ENCODE results near the gene COPS2.
"Not testable (repeated sequence)": the region's sequence is repeated elsewhere in the genome, so short reads cannot be mapped to it uniquely, and the experiment has no call there.

COPS2 gene

DNA sequence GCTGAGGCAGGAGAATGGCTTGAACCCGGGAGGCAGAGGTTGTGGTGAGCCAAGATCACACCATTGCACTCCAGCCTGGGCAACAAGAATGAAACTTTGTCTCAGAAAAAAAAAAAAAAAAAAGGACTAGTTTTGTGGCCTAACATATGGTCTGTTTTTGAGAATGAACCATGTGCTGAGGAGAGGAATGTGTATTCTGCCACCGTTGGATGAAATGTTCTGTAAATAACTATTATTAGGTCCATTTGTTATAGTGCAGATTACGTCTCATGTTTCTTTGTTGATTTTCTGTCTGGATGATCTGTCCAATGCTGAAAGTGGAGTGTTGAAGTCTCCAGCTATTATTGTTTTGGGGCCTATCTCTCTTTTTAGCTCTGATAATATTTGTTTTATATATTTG lies 28.3 kb upstream of the COPS2 start:
- H3K27me3 ChIP-seq (replicated peaks; ENCODE audit: control insufficient read depth, insufficient read depth, low read length, poor library complexity, severe bottlenecking); H3K27ac ChIP-seq (ENCODE audit: insufficient read depth, low read length, poor library complexity, severe bottlenecking); H3K36me3 ChIP-seq (ENCODE audit: control insufficient read depth, insufficient read depth, low read length); H3K4me1 ChIP-seq (ENCODE audit: control insufficient read depth, insufficient read depth, low read length, poor library complexity, severe bottlenecking); DNase-seq; H3K4me3 ChIP-seq (ENCODE audit: insufficient read depth, low read depth, low read length, poor library complexity, severe bottlenecking); H3K9me3 ChIP-seq (ENCODE audit: control insufficient read depth, low read length): not testable (repeated sequence)

DNA sequence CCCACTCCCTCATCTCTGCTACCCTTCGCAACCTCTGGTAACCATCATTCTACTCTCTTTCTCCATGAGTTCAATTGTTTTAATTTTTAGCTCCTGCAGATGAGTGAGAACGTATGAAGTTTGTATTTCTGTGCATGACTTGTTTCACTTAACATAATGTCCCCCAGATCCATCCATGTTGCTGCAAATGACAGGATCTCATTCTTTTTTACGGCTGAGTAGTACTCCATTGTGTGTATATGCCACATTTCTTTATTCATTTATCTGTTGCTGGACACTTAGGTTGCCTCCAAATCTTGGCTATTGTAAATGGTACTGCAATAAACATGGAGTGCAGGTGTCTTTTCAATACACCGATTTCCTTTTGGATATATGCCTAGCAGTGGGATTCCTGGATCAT lies 26.7 kb upstream of the COPS2 start:
- no peaks in the 10 kb centered on the region for H3K4me1 ChIP-seq (ENCODE audit: control insufficient read depth, insufficient read depth, low read length, poor library complexity, severe bottlenecking)
- DNase-seq, result no peak
- H3K27me3 ChIP-seq (replicated peaks; ENCODE audit: control insufficient read depth, insufficient read depth, low read length, poor library complexity, severe bottlenecking), result no peaks in the 10 kb centered on the region
- no peak overlapping the region for H3K27ac ChIP-seq (ENCODE audit: insufficient read depth, low read length, poor library complexity, severe bottlenecking)
- no peaks in the 10 kb centered on the region for H3K9me3 ChIP-seq (ENCODE audit: control insufficient read depth, low read length)
- no peak overlapping the region for H3K4me3 ChIP-seq (ENCODE audit: insufficient read depth, low read depth, low read length, poor library complexity, severe bottlenecking)
- H3K36me3 ChIP-seq (ENCODE audit: control insufficient read depth, insufficient read depth, low read length), result peaks cover 3% of the 10 kb centered on the region

DNA sequence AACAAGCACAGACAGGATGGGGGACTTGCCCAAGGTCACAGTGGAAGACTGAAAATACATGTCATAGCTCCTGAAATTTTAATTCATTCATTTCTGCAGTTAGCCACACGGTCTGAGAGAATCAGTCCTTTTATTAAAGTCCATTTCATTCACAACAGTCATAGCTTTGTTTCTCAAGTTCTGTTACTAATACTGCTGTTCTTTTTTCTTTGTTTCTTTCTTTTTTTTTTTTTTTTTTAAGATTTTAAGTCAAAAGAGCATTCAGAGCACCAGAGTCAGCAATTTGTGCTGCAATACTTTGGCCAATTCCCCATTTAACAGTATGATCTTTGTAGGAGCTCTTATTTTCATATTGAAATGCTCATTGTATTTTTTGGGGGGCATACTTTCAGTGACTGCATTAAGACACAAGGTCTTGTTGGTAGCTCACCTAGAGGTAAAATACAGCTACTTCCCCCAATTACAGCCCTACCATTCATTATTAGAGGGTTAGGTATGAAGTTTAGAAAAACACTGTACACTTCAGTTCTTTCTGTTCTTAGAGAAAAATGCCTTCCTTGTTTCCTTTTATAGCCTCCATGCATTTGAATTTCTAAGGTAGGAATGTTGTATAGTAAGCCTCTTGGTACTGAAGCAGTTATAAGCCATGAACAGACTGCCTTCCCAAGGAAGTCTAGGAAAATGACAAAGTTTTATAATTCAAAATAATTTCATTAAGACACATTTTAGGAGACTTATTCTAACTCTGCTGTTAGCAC lies 24.2 kb upstream of the COPS2 start:
- no peak overlapping the region for H3K27ac ChIP-seq (ENCODE audit: insufficient read depth, low read length, poor library complexity, severe bottlenecking)
- no peak overlapping the region for H3K4me3 ChIP-seq (ENCODE audit: insufficient read depth, low read depth, low read length, poor library complexity, severe bottlenecking)

DNA sequence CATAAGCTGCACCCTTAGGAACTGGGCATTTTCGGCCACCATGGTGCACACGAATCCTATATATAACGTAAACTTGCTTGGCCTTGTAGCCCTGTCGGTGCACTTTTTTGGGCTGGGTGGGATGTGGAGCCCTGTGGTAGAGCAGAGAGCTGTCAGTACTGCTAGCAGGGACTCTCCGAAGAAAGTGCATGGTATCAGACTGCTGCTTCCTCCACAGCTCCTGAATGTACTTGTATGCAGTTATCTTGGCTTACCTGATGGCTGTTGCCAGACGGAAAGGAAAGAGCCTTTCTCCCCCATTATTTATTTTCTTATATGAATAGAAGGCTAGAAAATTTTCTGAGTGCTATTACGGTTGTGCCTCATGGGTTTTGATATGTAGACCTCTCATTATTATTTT lies 23.1 kb upstream of the COPS2 start:
- Histone ChIP-seq H3K9me3 (ENCODE audit: control insufficient read depth, low read length) (no peaks in the 10 kb centered on the region), H3K36me3 (ENCODE audit: control insufficient read depth, insufficient read depth, low read length) (peaks cover 3% of the 10 kb centered on the region), H3K27me3 (replicated peaks; ENCODE audit: control insufficient read depth, insufficient read depth, low read length, poor library complexity, severe bottlenecking) (no peaks in the 10 kb centered on the region), H3K27ac (ENCODE audit: insufficient read depth, low read length, poor library complexity, severe bottlenecking) (no peak overlapping the region), H3K4me3 (ENCODE audit: insufficient read depth, low read depth, low read length, poor library complexity, severe bottlenecking) (no peak overlapping the region), H3K4me1 (ENCODE audit: control insufficient read depth, insufficient read depth, low read length, poor library complexity, severe bottlenecking) (peaks cover 5% of the 10 kb centered on the region)
- no peak for DNase-seq

More for the DNA sequence above, 24.2 kb upstream of the COPS2 start:
- Histone ChIP-seq H3K27me3 (replicated peaks; ENCODE audit: control insufficient read depth, insufficient read depth, low read length, poor library complexity, severe bottlenecking) (no peaks in the 10 kb centered on the region), H3K9me3 (ENCODE audit: control insufficient read depth, low read length) (no peaks in the 10 kb centered on the region), H3K4me1 (ENCODE audit: control insufficient read depth, insufficient read depth, low read length, poor library complexity, severe bottlenecking) (peaks cover 5% of the 10 kb centered on the region), H3K36me3 (ENCODE audit: control insufficient read depth, insufficient read depth, low read length) (peaks cover 3% of the 10 kb centered on the region)
- no peak for DNase-seq

DNA sequence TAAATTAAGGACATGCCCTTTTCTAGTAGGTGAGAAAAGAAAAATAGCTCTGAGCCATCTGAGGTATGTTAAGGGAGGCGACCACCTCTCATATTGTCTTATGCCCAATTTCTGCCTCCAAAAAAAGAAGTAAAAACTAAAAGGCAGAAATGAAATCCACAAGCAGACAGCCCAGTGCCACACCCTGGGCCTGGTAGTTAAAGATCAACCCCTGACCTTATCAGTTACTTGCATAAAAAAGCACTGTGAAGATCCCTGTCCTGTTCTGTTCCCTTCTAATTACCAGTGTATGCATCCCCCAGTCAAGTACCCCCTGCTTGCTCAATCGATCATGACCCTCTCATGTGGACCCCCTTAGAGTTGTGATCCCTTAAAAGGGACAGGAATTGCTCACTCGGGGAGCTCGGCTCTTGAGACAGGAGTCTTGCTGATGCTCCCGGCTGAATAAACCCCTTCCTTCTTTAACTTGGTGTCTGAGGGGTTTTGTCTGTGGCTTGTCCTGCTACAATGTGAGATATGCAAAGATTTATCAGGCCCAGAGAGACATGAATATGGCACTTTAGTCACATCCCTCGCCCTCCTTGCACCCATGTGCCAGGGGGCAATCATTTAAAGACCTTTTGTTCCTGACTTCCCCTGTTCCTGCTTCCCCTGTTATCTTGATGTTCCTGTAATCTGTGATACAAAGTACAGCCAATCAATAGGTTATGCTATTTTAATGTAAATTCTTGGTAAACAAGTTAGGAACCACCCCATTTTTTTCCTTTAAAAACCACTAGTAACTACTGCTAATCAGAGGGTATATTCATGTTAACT lies 20.4 kb upstream of the COPS2 start:
- DNase-seq; H3K9me3 ChIP-seq (ENCODE audit: control insufficient read depth, low read length); H3K27me3 ChIP-seq (replicated peaks; ENCODE audit: control insufficient read depth, insufficient read depth, low read length, poor library complexity, severe bottlenecking); H3K36me3 ChIP-seq (ENCODE audit: control insufficient read depth, insufficient read depth, low read length); H3K4me3 ChIP-seq (ENCODE audit: insufficient read depth, low read depth, low read length, poor library complexity, severe bottlenecking); H3K27ac ChIP-seq (ENCODE audit: insufficient read depth, low read length, poor library complexity, severe bottlenecking): not testable (repeated sequence)
- peaks cover 15% of the 10 kb centered on the region for H3K4me1 ChIP-seq (ENCODE audit: control insufficient read depth, insufficient read depth, low read length, poor library complexity, severe bottlenecking)

DNA sequence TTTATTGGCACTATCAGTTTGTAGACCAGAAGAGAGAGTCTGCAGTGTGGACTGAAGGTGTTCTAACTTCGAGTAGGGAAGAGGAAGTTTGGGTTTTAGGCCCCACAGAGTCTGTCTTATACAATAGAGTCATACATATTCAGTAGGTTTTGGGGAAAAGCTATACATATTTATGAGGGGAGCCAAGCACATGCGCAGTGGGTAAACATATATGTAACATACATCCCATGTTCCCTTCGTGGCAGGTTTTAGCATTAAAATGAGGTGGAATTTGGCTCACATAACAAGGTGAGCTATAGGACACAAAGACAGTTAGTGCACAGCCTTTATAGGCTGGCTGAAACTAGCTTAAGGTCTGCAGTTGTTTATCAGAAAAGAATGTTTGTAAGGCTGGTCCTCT lies 19.5 kb upstream of the COPS2 start:
- H3K9me3 ChIP-seq (ENCODE audit: control insufficient read depth, low read length), result no peaks in the 10 kb centered on the region
- H3K36me3 ChIP-seq (ENCODE audit: control insufficient read depth, insufficient read depth, low read length), result peaks cover 3% of the 10 kb centered on the region
- no peak for DNase-seq
- H3K27me3 ChIP-seq (replicated peaks; ENCODE audit: control insufficient read depth, insufficient read depth, low read length, poor library complexity, severe bottlenecking), result no peaks in the 10 kb centered on the region
- peaks cover 17% of the 10 kb centered on the region for H3K4me1 ChIP-seq (ENCODE audit: control insufficient read depth, insufficient read depth, low read length, poor library complexity, severe bottlenecking)
- H3K27ac ChIP-seq (ENCODE audit: insufficient read depth, low read length, poor library complexity, severe bottlenecking), result no peak overlapping the region
- no peak overlapping the region for H3K4me3 ChIP-seq (ENCODE audit: insufficient read depth, low read depth, low read length, poor library complexity, severe bottlenecking)

DNA sequence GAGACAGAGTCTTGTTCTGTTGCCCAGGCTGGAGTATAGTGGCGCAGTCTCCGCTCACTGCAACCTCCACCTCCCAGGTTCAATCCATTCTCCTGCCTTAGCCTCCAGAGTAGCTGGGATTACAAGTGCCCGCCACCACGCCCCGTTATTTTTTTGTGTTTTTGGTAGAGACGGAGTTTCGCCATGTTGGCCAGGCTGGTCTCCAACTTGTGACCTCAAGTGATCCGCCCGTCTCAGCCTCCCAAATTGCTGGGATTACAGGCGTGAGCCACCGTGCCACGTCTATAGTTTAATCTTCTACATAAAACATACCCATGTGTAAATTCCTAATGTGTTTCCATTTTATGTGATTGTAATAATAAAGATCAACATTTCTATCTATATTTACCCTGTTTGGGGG lies 16.4 kb upstream of the COPS2 start:
- Histone ChIP-seq H3K4me3 (ENCODE audit: insufficient read depth, low read depth, low read length, poor library complexity, severe bottlenecking) (no peak overlapping the region), H3K9me3 (ENCODE audit: control insufficient read depth, low read length) (no peaks in the 10 kb centered on the region), H3K4me1 (ENCODE audit: control insufficient read depth, insufficient read depth, low read length, poor library complexity, severe bottlenecking) (peaks cover 17% of the 10 kb centered on the region), H3K27ac (ENCODE audit: insufficient read depth, low read length, poor library complexity, severe bottlenecking) (no peak overlapping the region), H3K27me3 (replicated peaks; ENCODE audit: control insufficient read depth, insufficient read depth, low read length, poor library complexity, severe bottlenecking) (no peaks in the 10 kb centered on the region), H3K36me3 (ENCODE audit: control insufficient read depth, insufficient read depth, low read length) (no peaks in the 10 kb centered on the region)
- no peak for DNase-seq

DNA sequence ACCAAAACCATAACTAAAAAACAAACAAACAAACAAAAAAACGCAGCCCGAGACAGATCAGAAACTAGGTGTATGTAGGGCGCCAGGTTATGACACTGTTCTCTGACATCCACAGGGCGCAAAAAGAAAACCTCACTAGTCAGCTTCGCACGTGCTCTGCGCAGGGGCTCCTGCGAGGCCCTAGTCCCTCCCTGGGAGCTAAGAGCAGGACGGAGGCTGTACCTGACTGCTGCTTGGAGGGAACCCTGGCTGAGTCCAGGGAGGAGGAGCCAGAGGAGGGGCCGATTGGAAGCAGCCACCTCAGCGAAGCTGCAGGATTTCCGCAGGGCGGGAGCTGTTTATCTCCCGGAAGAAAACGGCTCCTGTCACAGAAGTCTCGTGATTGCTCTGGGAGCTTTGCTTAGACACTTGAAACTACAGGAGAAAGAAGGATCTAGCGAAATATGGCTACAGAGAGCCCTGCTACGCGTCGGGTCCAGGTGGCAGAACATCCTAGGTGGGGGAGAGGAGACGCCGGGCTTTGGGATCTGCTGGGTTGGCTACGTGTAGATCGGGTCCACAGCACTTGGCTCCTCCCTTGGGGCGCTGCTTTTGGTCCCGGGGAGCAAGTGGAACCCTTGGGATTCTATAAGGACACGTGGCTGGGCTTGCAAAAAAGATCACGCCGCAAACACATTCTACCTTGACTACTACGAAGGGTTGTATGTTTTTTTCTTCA lies 14.6 kb upstream of the COPS2 start, which contains the start of gene GALK2:
TSS of gene GALK2 (plus strand) at position 368 of the 718 bp plus-strand sequence. CDS start at position 444, 76 bp downstream.
- peak; percentile 77 to 86 (median 81) for DNase-seq
- Histone ChIP-seq H3K36me3 (ENCODE audit: control insufficient read depth, insufficient read depth, low read length) (no peaks in the 10 kb centered on the region), H3K9me3 (ENCODE audit: control insufficient read depth, low read length) (no peaks in the 10 kb centered on the region), H3K4me1 (ENCODE audit: control insufficient read depth, insufficient read depth, low read length, poor library complexity, severe bottlenecking) (peaks cover 15% of the 10 kb centered on the region), H3K27me3 (replicated peaks; ENCODE audit: control insufficient read depth, insufficient read depth, low read length, poor library complexity, severe bottlenecking) (no peaks in the 10 kb centered on the region), H3K27ac (ENCODE audit: insufficient read depth, low read length, poor library complexity, severe bottlenecking) (peak within 1 kb of the TSS; percentile 84), H3K4me3 (ENCODE audit: insufficient read depth, low read depth, low read length, poor library complexity, severe bottlenecking) (peak within 1 kb of the TSS; percentile 70)

DNA sequence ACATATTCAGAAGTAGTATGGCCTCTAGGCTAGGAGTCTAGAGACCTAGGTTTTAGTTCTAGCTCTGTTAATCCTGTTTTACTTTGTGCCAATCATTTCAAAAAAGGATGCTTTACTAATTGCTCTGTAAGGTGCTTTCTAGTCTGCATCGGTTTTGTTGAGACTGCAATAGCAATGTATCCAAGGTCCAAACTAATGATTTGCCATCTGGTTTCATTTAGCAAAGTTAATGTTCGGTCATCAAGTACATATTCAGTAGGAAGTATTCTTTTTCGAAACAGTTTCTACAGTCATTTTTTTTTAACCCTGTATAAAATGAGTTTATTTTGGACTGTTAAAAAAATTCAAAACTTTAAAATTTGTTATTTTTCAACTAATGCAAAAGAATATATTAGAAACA lies 12.6 kb upstream of the COPS2 start:
- Histone ChIP-seq H3K9me3 (ENCODE audit: control insufficient read depth, low read length) (no peaks in the 10 kb centered on the region), H3K27ac (ENCODE audit: insufficient read depth, low read length, poor library complexity, severe bottlenecking) (no peak overlapping the region), H3K27me3 (replicated peaks; ENCODE audit: control insufficient read depth, insufficient read depth, low read length, poor library complexity, severe bottlenecking) (no peaks in the 10 kb centered on the region), H3K36me3 (ENCODE audit: control insufficient read depth, insufficient read depth, low read length) (no peaks in the 10 kb centered on the region), H3K4me1 (ENCODE audit: control insufficient read depth, insufficient read depth, low read length, poor library complexity, severe bottlenecking) (peaks cover 12% of the 10 kb centered on the region), H3K4me3 (ENCODE audit: insufficient read depth, low read depth, low read length, poor library complexity, severe bottlenecking) (no peak overlapping the region)
- no peak for DNase-seq
